OCI-LY3 (cell line): Measurements from ENCODE around the gene LGALS3.
"Not testable (repeated sequence)": the region's sequence is repeated elsewhere in the genome, so short reads cannot be mapped to it uniquely, and the experiment has no call there.

Experiments
- CTCF ChIP-seq: fragments of 200-600, 300-600 bp; sonication (generic); IDR thresholded peaks from 2 replicates; pipeline ENCODE4 v1.5.1; 2014; ENCODE audit warnings: antibody characterized with exemption, low read length, low read depth
- EZH2phosphoT487 ChIP-seq: fragments of 200-600 bp; shearing (Covaris generic); IDR thresholded peaks from 2 replicates; pipeline ENCODE4 v1.6.1; 2018; ENCODE audit warnings: antibody characterized with exemption, mixed run types, low read depth

- TF ChIP-seq CTCF, EZH2phosphoT487: not testable (repeated sequence)
These were observed 49.1 kb upstream of the LGALS3 start for GRCh38 chr14:55079961-55080360.
